ENCODE measurements around the gene JARID2.
A peak's percentile ranks its signal among the peaks of the same experiment; 100 is the strongest.
"Not testable (repeated sequence)": the region's sequence is repeated elsewhere in the genome, so short reads cannot be mapped to it uniquely, and the experiment has no call there.

JARID2 gene

DNA sequence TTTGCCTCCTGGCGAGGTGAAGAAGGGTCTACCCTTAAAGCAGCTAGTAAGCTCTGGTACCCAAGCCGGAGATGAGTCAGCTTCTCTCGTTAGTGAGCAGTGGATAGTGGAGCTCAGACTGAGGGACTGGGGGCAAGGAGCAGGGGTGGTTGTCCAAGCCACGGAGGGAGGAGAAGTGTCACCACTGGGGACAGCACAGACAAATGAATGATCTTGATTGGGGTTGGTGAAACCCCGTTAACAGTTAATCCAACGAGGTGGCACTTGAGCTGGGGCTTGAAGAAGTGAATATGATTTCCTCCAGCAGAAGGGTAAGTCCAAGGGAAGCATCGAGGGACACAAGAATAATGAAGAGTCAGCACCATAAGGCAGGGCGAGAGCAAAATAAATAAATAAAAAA, 43.0 kb downstream of the JARID2 start:
- no peak for DNase-seq (ENCODE audit: low spot score)

DNA sequence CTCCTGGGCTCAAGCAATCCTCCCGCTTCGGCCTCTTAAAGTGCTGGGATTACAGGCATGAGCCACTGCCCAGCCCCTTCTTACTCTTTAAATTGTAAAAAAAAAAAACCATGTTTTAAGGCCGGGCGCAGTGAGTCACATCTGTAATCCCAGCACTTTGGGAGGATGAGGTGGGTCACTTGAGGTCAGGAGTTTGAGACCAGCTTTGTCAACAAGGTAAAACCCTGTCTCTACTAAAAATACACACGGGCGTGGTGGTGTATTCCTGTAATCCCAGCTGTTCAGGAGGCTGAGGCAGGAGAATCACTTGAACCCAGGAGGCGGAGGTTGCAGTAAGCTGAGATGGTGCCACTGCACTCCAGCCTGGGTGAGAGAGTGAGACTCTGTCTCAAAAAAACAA, 43.6 kb downstream of the JARID2 start:
- DNase-seq (ENCODE audit: low spot score) = not testable (repeated sequence)

DNA sequence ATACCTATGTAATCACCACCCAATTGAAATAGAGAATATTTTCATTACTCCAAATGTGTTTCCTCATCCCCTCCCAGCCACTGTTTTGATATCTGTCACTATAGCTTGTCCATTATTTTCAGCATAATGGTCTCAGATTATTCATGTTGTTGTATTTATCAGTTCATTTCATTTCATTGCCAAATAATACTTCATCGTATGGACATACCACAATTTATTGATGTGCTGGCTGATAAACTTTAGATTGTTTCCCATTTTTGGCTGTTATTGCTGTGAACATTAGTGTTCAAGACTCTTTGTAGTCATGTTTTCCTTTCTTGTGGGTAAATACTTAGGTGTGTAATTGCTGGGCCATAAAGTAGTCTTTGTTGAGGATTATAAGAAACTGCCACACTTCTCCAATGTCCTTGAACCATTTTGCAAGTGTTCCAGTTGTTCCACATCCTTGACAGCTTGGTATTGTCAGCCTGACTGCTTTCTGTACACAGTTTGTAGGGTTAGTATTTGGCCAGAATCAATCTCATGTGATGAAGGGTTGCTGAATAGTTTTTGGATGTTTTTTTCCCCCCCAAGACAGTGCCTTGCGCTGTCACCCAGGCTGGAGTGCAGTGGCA, 44.3 kb downstream of the JARID2 start:
- no peak for DNase-seq (ENCODE audit: low spot score)

DNA sequence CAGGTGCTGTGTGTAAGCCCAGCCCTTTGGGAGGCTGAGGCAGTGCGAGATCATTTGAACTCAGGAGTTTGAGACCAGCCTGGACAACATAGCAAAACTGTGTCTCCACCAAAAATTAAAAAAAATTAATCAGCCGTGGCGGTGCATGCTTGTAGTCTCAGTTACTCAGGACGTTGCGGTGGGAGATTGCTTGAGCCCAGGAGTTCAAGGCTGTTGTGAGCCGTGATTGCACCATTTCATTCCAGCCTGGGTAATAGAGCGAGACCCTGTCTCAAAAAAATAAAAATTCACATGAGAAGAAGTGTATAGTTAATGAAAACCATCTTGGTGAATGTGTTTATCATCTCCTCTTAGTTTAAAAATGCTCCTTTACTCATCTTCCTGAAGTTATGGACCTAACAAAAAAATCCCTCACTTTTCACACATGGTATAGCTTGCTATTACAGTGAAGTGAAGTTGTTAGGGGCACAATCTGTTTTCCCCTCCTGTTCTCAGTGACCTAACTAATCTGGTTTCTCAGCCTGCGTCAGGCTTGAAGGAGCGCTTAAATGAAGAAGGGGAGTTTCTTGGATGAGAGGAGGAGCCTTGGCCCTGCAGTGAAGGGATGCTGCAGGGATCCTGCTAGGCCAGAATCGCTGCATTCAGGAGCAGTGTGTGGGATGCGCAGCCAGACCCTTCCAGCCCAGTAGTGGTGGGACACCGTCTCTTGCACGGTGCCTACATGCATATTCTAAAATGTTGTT, 45.3 kb downstream of the JARID2 start:
- no peak for DNase-seq (ENCODE audit: low spot score)

DNA sequence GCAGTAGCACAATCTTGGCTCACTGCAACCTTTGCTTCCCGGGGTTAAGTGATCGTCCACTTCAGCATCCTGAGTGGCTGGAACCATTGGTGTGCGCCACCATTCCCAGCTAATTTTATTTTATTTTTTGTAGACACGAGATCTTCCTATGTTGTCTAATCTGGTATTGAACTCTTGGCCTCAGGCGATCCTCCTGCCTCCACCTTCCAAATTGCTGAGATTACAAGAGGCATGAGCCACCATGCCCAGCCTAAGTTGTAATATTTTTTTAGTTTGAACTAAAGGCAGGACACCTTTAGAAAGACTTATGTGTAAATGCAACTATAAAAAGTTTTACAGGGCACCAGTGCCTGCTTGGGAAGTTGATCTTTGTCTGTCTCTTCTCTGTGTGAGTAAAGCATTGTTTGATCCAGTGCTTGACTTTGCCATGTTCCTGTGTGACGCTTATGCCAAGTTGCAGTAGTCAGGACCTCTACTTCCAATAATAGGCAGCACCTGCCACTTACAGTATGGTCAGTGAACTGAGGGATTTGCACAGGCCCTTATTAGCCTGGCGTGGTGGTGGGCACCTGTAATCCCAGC, 46.9 kb downstream of the JARID2 start:
- no peak for DNase-seq (ENCODE audit: low spot score)

DNA sequence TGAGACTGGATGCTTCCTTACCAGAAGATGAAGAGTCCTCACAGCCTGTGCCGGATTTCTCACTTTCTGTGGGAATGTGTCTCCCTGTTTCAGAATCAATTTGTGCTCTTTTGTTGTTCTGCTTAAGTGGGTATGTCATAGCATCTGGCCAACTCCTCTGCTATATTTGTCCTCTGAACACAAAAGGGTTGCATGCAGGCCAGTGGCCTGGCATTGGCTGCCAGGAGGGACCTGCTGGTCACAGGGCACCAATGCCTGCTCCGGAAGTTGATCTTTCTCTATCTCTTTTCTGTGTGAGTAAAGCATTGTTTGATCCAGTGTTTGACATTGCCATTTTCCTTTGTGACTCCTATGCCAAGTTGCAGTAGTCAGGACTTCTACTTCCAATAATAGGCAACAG, 47.8 kb downstream of the JARID2 start:
- no peak for DNase-seq (ENCODE audit: low spot score)

DNA sequence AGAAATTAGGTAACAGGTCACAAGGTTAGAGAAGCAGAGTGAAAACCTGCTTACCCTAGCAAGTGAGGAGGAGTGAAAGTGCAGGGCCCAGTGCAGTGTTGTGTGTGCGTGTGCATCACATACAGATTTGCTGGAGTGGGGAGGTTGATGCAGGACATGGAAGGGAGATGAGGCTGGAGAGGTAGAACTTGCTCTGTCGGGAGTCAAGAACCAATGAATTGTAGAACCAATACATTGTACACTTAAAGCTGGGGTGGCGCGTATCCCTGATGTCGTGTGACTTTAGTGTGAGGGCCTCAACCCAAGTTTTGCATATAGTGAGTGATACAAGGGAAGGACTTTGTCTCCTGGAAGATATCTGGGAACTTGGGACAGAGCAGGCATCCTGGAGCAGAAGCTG, 48.6 kb downstream of the JARID2 start:
- DNase-seq (ENCODE audit: low spot score) = no peak

DNA sequence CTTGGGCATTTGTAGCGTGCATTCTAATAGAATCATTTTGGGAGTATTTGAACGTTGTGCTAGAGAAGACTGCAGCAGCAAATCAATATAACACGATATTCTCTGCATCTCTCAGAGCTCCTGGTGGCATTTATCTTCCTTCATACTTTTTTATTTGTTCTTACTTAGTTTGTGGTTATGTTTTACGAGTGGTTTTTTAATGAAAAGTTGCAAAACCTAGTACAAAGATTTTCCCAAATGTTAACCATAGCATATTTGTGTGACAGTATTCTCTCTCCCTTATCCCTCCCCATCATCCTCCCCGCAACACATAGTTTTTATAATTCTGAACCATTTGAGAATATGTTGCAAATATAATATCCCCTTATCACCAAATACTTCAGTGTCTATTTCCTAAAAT, 50.4 kb downstream of the JARID2 start:
- DNase-seq (ENCODE audit: low spot score) = no peak

DNA sequence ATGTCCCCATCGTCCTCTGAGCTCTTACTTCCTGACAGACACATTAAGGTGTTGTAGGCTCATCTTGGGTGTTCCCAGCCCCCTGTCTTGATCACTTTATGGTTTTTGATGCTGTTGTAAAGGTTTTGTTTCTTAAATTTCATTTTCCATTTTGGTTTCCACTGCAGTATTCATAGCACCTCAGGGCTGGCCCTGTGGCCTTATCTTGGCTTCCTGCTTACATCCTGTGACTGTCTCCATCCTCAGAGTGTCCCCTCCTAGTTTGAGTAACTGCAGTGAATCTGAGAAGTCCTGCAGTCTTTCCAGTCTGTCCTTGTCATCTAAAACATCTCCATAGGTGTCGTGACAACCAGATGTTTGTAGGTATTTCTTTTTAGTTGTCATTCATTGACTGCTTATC, 50.9 kb downstream of the JARID2 start:
- DNase-seq (ENCODE audit: low spot score) = no peak

DNA sequence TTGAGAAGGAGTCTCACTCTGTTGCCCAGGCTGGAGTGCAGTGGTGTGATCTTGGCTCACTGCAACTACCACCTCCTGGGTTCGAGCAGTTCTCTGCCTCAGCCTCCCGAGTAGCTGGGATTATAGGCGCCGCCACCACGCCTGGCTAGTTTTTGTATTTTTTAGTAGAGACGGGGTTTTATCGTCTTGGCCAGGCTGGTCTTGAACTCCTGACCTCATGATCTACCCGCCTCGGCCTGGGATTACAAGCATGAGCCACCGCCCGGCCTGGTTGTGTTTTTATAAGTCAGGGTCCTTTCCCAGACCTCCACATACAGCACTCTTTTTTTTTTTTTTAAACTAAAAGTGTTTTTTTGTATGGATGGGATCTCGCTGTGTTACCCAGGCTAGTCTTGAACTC, 51.3 kb downstream of the JARID2 start:
- DNase-seq (ENCODE audit: low spot score) = not testable (repeated sequence)

DNA sequence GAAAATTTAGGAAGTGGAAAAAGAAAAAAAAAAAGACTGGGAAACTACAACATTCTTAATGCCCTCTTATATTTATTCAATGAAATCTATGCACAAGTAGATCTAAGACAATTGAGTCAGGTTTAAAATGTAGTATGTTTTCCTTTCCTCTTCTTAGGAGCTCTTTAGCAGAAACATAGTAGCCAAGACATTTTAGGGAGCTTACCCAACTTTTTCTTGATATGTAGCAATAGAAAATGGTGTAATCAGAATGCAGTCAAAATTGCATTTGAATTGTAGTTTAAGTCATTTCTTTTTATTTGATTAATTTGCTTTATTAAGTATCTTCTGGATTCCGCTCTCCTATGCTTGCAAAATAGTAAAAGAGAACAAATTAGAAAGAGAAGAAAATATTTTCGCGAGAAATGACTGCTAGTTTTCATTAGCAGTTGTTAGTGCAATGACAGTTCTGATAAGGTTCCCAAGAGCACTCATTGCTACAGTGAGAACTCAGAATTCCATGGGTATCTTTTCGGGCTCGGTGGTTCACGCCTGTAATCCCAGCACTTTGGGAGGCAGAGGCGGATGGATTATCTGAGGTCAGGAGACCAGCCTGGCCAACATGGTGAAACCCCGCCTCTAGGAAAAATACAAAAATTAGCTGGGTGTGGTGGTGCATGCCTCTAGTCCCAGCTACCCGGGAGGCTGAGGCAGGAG, 52.2 kb downstream of the JARID2 start:
- no peak for DNase-seq (ENCODE audit: low spot score)

DNA sequence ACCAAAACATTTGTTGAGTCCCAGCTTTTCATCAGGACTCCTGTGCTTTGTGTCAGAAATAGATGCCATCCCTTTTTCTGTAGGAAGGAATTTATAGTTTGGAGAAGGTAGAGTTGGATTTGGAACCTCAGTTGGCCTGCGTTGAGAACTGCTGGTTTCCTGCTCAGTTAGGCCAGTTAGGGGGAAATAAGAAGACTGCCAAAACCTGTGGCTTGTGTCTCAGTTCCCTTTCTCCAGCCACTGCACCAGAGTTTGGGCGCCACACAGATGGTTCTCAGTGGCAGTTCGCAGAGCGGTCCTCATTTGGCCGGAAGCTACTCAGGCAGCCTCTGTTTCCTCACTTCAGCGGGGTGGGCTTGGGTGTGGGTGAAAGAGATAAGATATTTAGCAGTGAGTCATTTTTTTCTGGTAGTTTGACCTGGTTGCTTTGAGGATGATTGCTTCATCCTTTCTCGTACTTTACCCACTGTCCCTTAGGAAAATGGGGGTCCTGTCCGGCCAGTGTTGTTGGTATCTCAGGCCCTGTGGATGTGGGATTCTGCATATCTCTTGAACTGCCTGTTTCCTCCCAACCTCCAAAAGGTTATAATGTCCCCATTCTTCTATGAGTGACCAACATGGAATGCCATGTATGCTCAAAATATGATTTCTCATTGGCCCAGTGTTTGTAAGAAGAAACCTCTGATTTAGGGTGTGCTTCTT, 53.7 kb downstream of the JARID2 start:
- no peak for DNase-seq (ENCODE audit: low spot score)

DNA sequence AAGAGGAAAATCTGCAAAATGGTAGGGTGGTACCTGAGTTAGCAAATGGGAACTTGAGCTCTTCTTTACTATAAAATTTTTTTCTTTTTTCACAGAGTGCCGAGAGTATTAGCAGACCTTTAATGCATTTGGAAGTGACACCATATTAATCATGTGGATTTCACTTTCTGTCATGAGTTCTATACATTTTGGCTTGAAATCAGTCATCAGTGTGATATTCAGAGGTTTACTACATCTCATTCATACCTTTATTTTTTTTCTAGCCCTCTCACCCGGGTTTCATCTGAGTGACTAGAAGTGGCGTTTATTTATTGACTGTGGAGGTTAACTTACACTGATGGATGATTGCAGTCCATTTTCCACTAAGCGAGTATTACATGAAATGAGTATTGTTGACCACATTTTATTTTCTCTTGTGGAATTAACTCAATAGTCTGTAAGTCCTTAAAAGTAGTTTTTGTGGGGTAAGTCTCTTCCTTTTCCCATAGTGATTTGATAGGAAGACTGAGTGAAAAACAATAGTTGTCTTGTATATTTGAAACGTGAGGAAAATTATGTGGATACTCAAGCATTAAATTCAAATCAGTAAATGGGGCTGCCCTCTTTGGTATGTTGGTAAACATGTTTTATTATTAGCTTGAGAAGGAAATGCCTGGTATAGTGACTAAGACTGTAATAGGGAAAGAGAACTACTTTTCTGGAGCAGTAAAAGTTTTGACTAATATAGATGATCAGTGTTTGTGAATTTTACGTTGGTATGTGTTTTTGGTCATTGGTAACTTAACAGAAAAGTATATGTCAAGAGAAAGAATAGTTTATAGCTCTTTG, 55.5 kb downstream of the JARID2 start:
- no peak for DNase-seq (ENCODE audit: low spot score)

DNA sequence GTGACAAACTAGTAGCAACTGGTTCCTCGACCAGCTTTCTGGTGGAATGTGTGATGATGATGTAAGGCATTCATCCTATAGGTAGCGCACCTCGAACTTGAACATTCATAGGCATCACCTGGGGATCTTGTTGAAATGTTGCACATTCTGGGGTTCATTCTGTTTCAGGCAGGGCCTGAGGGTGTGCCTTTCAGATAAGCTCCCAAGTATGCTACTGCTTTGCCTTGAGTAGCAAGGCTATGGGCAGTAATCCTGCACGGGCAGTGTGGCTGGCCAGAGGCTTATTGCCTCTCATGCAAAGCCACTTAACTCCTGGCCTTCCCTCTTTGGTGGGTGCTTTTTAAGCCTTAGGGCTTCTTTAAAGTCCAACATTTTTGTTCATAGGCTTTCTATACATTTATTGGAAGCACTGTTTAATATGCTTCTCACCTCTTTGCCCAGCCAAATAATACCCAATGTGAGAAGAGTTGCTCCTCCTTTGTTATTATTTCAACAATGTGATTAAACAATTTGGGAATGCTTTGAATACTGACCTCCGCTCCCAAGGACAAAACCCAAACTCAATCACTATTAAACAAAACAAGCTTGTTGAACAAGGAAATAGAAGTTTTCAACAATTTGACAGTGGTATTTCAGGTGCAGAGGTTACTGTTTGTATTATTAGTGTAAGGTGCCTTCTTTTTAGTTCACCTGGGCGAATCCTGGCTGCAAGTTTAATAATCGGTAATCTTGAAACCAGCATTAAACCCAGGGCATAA, 57.5 kb downstream of the JARID2 start:
- no peak for DNase-seq (ENCODE audit: low spot score)

DNA sequence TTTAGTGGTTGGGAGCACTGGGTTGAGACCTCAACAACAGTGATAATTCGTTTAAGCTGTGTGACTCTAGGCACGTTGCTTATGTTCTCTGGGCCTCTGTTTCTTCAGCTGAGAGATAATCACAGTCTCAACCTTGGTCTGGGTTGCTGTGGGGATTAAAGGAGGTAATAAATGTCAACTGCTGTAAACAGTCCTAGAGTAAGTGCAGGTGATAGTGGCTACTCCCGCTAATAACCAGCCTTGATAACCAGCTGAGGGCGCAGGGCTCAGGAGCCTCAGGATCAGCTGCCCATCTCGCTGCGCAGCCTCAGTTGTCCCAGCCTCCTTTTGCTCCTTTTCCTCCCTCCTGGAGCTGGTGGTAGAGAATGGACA, 58.0 kb downstream of the JARID2 start:
- DNase-seq (ENCODE audit: low spot score) = no peak

DNA sequence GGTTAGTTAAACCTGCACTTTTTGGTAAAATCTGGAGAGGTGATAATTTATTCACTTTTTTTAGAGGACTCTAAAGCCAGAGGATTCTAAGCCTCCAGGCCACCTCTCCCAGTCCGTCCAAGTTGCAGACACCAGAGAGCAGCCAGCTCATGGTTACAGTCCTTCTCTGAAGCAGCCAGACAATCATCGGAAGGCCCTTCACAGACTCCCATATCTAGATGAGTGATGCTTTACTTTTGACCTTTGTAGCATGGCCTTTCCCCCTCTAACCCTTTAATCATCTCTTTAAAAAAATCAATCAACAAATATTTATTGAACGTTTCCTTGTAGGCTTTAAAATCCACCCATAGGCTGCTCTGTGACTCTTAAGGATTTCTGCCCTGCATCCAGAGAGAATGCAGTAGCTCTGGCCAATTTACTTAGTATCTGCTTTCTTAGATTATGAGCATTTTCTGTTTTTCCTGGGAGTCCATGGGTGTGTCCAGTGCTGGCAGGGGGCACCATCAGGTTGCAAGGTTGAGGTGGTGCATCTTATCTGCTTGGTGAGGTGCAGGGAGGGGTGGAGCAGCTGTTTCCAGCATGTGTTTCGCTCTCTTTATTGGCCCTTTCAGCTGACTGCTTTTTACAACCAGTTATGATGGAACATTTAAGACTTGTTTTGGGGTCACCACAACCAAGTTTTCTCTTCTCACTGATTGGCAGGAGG, 58.6 kb downstream of the JARID2 start:
- DNase-seq (ENCODE audit: low spot score) = no peak

DNA sequence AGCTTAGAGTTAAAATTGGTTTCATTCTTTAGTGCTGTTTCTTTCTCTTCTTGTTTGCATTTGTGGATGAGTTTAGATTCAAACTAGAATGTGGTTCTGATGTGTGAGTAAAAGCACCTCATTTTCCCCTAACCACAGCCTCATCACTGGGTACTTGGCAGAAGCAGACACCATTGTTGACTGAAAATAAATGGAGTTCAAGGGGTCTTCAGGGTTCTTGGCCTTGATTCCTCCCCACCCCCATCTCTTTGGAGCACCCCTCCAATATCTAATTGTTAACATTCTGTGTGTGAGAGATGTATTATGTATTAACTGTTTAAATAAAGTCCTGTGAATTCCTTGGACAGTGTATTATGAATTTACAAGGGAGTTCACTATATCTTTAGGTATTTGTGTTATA, 59.6 kb downstream of the JARID2 start:
- DNase-seq (ENCODE audit: low spot score) = no peak

DNA sequence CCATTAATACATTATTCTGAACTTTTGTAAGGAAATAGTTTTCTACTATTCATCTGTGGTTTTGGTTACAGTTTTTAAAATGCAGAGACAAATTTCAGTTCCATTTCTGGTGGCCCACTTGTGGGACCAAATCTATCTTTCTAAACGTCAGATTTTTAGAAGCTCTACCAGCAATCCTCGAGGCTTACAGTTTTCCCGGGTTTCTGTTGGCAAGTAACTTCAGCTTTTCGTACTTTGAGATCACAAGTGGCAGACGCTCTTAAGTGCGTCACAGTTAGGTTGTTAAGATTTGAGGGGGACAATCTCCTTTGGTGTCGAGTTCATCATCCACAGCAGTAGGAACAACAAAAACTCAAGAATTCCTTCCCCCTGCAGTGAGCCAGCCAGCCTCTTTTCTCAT, 60.0 kb downstream of the JARID2 start:
- DNase-seq (ENCODE audit: low spot score) = no peak

DNA sequence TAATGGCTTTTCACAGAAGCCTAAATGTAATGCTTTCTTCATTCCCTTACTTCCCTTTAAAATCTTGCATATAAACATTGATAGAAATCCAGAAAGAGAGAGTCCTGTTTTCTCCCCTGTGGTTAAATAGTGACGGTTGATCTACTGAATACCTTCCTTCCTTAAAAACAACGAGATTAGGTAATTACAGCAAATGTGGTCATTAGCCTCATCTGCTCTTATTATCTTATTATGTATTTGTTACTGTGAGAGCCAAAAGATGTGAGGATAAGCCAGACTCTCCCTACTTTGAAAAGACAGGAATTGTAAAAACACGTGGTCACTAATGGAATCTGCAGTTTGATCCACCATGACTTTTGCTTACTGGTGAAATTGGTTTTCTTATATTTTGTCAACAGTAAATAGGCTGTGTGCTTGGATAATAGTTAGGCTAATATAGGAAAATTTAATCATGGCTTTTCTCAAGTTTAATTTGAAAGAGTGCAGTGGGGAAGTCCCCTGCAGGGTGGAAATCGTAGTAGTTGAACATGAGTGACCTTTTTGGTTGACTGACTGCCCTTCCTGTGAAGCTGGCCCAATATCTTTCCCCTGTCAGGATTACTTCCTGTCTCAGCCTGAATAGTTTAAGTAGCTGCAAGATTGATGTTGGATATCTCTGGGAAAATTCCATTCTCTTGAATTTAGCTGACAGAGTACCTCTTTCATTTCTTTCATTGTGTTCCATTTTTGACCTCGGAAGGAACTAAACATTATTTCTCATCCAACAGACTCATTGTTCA, 62.8 kb downstream of the JARID2 start:
- DNase-seq (ENCODE audit: low spot score) = peak; percentile 63
